Parathyroid adenoma (tissue), 2 donors: Measurements from ENCODE around the gene CAVIN1.
A peak's percentile ranks its signal among the peaks of the same experiment; 100 is the strongest.

ENCODE experiments used
- H2AFZ ChIP-seq: fragments of 300-600 bp; sonication (generic); one replicate; pipeline ENCODE4 v1.7.0; 2017; ENCODE audit warnings: antibody characterized with exemption, mild to moderate bottlenecking
- H3K27ac ChIP-seq: fragments of 300-600 bp; sonication (generic); one replicate; pipeline ENCODE4 v1.7.0; 2017
- H3K27me3 ChIP-seq: fragments of 300-600 bp; sonication (generic); one replicate; pipeline ENCODE4 v1.7.0; 2017; ENCODE audit warnings: low read length; ENCODE audit not compliant: control insufficient read depth, insufficient read depth
- H3K36me3 ChIP-seq: fragments of 300-600 bp; sonication (generic); one replicate; pipeline ENCODE4 v1.7.0; 2017; ENCODE audit warnings: low read length; ENCODE audit not compliant: control insufficient read depth, insufficient read depth
- H3K4me1 ChIP-seq: fragments of 300-600 bp; sonication (generic); one replicate; pipeline ENCODE4 v1.7.0; 2017; ENCODE audit warnings: control low read depth
- H3K4me2 ChIP-seq: fragments of 300-600 bp; sonication (generic); one replicate; pipeline ENCODE4 v1.7.0; 2017; ENCODE audit warnings: low read length
- H3K4me3 ChIP-seq: fragments of 300-600 bp; sonication (generic); one replicate; pipeline ENCODE4 v1.7.0; 2017; ENCODE audit warnings: low read depth, low read length
- H3K79me2 ChIP-seq: fragments of 300-600 bp; sonication (generic); one replicate; pipeline ENCODE4 v1.7.0; 2017; ENCODE audit warnings: control low read depth
- H3K9ac ChIP-seq: fragments of 300-600 bp; sonication (generic); one replicate; pipeline ENCODE4 v1.7.0; 2017; ENCODE audit warnings: mild to moderate bottlenecking
- H3K9me3 ChIP-seq: fragments of 300-600 bp; sonication (generic); one replicate; pipeline ENCODE4 v1.7.0; 2017; ENCODE audit warnings: low read length; ENCODE audit not compliant: control insufficient read depth
- TF ChIP-seq, protein P1 (sequence below): fragments of 300-600 bp; sonication (generic); IDR thresholded peaks from one replicate; pipeline ENCODE4 v1.7.0; 2017; ENCODE audit warnings: antibody characterized with exemption, mild to moderate bottlenecking
- donor health status: primary hyperparathyroidism.

Gene CAVIN1

GRCh38 chr17:42459801-42460281 is 36.8 kb upstream of the CAVIN1 start:
- peaks cover 20% of the 10 kb centered on the region for H3K4me1 ChIP-seq

GRCh38 chr17:42459256-42459800 is 36.3 kb upstream of the CAVIN1 start:
- Histone ChIP-seq H3K9me3 (no peaks in the 10 kb centered on the region), H3K36me3 (no peaks in the 10 kb centered on the region), H3K4me1 (peaks cover 20% of the 10 kb centered on the region), H3K27ac (peak overlapping the region; percentile 96), H3K79me2 (peaks cover 21% of the 10 kb centered on the region), H3K9ac (peak overlapping the region; percentile 67), H3K4me3 (peak overlapping the region; percentile 98), H3K27me3 (no peaks in the 10 kb centered on the region), H3K4me2 (peak overlapping the region; percentile 68), H2AFZ (peak overlapping the region; percentile 88)
- TF ChIP-seq, protein P1, sequence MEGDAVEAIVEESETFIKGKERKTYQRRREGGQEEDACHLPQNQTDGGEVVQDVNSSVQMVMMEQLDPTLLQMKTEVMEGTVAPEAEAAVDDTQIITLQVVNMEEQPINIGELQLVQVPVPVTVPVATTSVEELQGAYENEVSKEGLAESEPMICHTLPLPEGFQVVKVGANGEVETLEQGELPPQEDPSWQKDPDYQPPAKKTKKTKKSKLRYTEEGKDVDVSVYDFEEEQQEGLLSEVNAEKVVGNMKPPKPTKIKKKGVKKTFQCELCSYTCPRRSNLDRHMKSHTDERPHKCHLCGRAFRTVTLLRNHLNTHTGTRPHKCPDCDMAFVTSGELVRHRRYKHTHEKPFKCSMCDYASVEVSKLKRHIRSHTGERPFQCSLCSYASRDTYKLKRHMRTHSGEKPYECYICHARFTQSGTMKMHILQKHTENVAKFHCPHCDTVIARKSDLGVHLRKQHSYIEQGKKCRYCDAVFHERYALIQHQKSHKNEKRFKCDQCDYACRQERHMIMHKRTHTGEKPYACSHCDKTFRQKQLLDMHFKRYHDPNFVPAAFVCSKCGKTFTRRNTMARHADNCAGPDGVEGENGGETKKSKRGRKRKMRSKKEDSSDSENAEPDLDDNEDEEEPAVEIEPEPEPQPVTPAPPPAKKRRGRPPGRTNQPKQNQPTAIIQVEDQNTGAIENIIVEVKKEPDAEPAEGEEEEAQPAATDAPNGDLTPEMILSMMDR: peak; percentile 45

More at GRCh38 chr17:42459801-42460281, 36.8 kb upstream of the CAVIN1 start:
- Histone ChIP-seq H3K79me2 (peaks cover 21% of the 10 kb centered on the region), H3K4me2 (peak overlapping the region; percentile 68), H3K27me3 (no peaks in the 10 kb centered on the region), H3K36me3 (no peaks in the 10 kb centered on the region), H3K27ac (peak overlapping the region; percentile 96), H3K4me3 (peak overlapping the region; percentile 98), H2AFZ (peak overlapping the region; percentile 88), H3K9me3 (no peaks in the 10 kb centered on the region), H3K9ac (peak overlapping the region; percentile 67)
- TF ChIP-seq, protein P1: no peak

- H3K36me3 ChIP-seq: no peaks in the 10 kb centered on the region
- H3K9ac ChIP-seq: peak within 1 kb of the TSS; percentile 67
- peaks cover 20% of the 10 kb centered on the region for H3K4me1 ChIP-seq
- peaks cover 21% of the 10 kb centered on the region for H3K79me2 ChIP-seq
- H3K27me3 ChIP-seq: no peaks in the 10 kb centered on the region
- TF ChIP-seq, protein P1: no peak
- peak within 1 kb of the TSS; percentile 98 for H3K4me3 ChIP-seq
- no peaks in the 10 kb centered on the region for H3K9me3 ChIP-seq
- peak within 1 kb of the TSS; percentile 88 for H2AFZ ChIP-seq
- peak within 1 kb of the TSS; percentile 96 for H3K27ac ChIP-seq
- H3K4me2 ChIP-seq: peak within 1 kb of the TSS; percentile 80
Measured at GRCh38 chr17:42458497-42459255, 35.6 kb upstream of the CAVIN1 start, which contains the start of gene ATP6V0A1. ATP6V0A1 (plus strand) TSS chr17:42458878; CDS start chr17:42460895, 2,017 bp downstream.

GRCh38 chr17:42457107-42457792 is 34.2 kb upstream of the CAVIN1 start:
- peak overlapping the region; percentile 49 for H3K4me3 ChIP-seq

More at GRCh38 chr17:42457107-42457792, 34.2 kb upstream of the CAVIN1 start:
- no peaks in the 10 kb centered on the region for H3K9me3 ChIP-seq
- H3K27ac ChIP-seq: peak overlapping the region; percentile 66
- peaks cover 18% of the 10 kb centered on the region for H3K79me2 ChIP-seq
- H3K36me3 ChIP-seq: no peaks in the 10 kb centered on the region
- peak overlapping the region; percentile 65 for H2AFZ ChIP-seq
- TF ChIP-seq, protein P1: no peak
- no peak overlapping the region for H3K9ac ChIP-seq
- H3K4me1 ChIP-seq: peaks cover 17% of the 10 kb centered on the region
- peak overlapping the region; percentile 80 for H3K4me2 ChIP-seq
- no peaks in the 10 kb centered on the region for H3K27me3 ChIP-seq
